ENCODE measurements around the gene DPF3.

DPF3 gene

GRCh38 chr14:72851635-72852034 lies 42.3 kb downstream of the DPF3 start:
- Mint-ChIP-seq H3K27ac (no peak overlapping the region), H3K4me1 (ENCODE audit: low read depth) (peaks cover 10% of the 10 kb centered on the region), H3K4me3 (no peak overlapping the region), H3K9me3 (no peaks in the 10 kb centered on the region), H3K27me3 (ENCODE audit: low read depth) (no peaks in the 10 kb centered on the region), H3K36me3 (ENCODE audit: low read depth) (peaks cover 4% of the 10 kb centered on the region)

DNA sequence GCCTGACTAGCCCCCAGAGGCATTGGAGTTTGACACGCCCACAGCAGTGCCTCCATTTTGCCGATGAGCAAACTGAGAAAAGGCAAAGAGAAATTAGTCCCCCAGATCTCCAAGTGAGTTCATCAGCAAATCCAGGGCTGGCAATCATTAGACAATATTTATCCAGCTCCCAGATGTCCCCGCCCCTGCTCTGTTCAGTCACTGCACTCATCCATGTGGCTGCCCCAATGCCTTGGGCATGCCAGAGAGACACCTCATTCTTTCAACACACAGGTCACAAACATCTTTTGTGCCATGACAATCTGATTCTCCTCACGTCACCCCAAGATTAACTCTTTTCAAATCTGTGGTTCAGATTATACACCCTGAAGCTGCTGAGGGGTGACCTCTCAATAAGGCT lies 43.5 kb downstream of the DPF3 start:
- no peaks in the 10 kb centered on the region for H3K9me3 Mint-ChIP-seq
- H3K27me3 Mint-ChIP-seq (ENCODE audit: low read depth), result no peaks in the 10 kb centered on the region
- no peak overlapping the region for H3K27ac Mint-ChIP-seq
- H3K4me1 Mint-ChIP-seq (ENCODE audit: low read depth), result peaks cover 3% of the 10 kb centered on the region
- H3K36me3 Mint-ChIP-seq (ENCODE audit: low read depth), result peaks cover 4% of the 10 kb centered on the region
- H3K4me3 Mint-ChIP-seq, result no peak overlapping the region

DNA sequence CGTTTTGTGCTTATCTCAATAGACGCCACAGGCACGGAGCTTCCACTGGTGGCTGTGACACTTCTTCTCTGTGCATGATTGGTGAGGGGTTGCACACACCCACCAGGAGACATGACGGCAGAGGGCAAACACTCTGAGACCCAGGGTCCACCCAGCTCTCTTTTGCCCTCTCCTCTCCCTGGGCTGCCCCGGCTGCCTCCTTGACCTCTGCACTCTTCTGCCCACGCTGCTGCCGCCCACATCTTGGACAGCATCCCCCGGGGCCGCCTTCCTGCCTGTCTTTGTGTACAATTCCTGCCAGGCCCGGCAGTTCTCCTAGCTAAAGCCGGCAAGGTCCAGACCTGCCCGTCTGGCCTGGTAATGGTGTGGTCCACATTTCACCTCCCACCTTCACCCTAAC lies 44.7 kb downstream of the DPF3 start:
- Mint-ChIP-seq H3K27ac (no peak overlapping the region), H3K9me3 (no peaks in the 10 kb centered on the region), H3K27me3 (ENCODE audit: low read depth) (no peaks in the 10 kb centered on the region), H3K4me1 (ENCODE audit: low read depth) (peaks cover 3% of the 10 kb centered on the region), H3K36me3 (ENCODE audit: low read depth) (peaks cover 4% of the 10 kb centered on the region), H3K4me3 (no peak overlapping the region)

DNA sequence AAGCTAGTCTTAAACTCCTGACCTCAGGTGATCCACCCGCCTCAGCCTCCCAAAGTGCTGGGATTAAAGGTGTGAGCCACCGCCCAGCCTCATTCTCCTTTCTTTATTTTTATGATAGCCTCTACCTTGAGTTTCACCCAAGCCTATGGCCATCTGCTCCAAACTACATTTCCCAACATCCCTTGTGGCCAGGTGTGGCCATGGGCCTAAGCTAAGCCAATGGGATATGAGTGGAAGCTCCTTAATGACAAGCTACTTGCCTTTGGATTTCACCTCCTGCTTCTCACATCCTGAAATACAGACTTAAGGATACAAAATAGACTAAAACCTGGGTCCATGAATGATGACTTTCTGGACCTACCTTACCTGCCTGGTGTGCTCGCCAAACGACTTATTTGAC lies 46.2 kb downstream of the DPF3 start:
- Mint-ChIP-seq H3K4me1 (ENCODE audit: low read depth) (peaks cover 3% of the 10 kb centered on the region), H3K27ac (no peak overlapping the region), H3K9me3 (no peaks in the 10 kb centered on the region)

DNA sequence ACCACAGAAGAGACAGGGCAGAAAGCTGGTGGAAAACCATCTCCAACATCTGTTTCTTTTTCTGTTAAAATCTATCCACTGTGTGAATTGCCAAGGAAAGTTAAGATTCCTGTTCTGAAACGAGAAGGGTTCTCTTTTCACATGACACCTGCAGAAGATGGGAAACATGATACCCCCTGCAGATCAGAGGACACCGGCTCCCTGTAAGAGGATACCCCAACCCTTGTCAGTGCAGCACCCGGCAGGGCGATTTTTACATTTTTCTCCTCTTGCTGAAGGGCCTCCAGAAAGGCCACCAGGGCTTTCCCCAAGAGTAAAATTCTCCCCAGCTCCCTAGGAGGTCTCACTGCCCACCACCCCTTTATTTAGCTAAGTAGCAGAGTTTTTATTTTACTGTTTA lies 48.2 kb downstream of the DPF3 start:
- Mint-ChIP-seq H3K4me1 (ENCODE audit: low read depth) (no peaks in the 10 kb centered on the region), H3K36me3 (ENCODE audit: low read depth) (peaks cover 3% of the 10 kb centered on the region), H3K27me3 (ENCODE audit: low read depth) (peaks cover 8% of the 10 kb centered on the region)

More for the DNA sequence above, 46.2 kb downstream of the DPF3 start:
- peaks cover 2% of the 10 kb centered on the region for H3K36me3 Mint-ChIP-seq (ENCODE audit: low read depth)
- no peak overlapping the region for H3K4me3 Mint-ChIP-seq
- no peaks in the 10 kb centered on the region for H3K27me3 Mint-ChIP-seq (ENCODE audit: low read depth)

GRCh38 chr14:72845196-72845595 lies 48.7 kb downstream of the DPF3 start:
- peaks cover 3% of the 10 kb centered on the region for H3K36me3 Mint-ChIP-seq (ENCODE audit: low read depth)
- H3K9me3 Mint-ChIP-seq, result no peaks in the 10 kb centered on the region
- no peak overlapping the region for H3K27ac Mint-ChIP-seq

More for the DNA sequence above, 48.2 kb downstream of the DPF3 start:
- Mint-ChIP-seq H3K9me3 (no peaks in the 10 kb centered on the region), H3K4me3 (no peak overlapping the region), H3K27ac (no peak overlapping the region)

DNA sequence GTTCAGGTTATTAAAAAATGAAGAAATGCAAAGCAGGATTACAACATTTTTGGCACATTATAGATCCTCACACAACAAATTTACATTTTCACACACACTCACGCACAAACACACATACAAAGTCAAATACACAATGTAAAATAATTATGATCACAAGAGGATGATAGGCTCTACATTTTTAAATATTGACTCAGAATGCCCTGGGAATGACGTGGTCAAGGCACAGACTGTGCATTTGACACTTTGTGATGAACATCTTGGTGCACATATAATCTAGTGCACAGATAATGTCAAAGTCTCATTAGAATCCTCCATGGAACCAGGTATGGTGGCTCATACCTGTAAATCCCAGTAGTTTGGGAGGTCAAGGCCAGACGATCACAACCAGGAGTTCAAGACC lies 49.4 kb downstream of the DPF3 start:
- Mint-ChIP-seq H3K9me3 (no peaks in the 10 kb centered on the region), H3K36me3 (ENCODE audit: low read depth) (peaks cover 3% of the 10 kb centered on the region), H3K4me1 (ENCODE audit: low read depth) (no peaks in the 10 kb centered on the region), H3K4me3 (no peak overlapping the region), H3K27ac (no peak overlapping the region), H3K27me3 (ENCODE audit: low read depth) (peaks cover 12% of the 10 kb centered on the region)

More at GRCh38 chr14:72845196-72845595, 48.7 kb downstream of the DPF3 start:
- no peak overlapping the region for H3K4me3 Mint-ChIP-seq
- peaks cover 12% of the 10 kb centered on the region for H3K27me3 Mint-ChIP-seq (ENCODE audit: low read depth)
- no peaks in the 10 kb centered on the region for H3K4me1 Mint-ChIP-seq (ENCODE audit: low read depth)

- Mint-ChIP-seq H3K4me1 (ENCODE audit: low read depth) (no peaks in the 10 kb centered on the region), H3K36me3 (ENCODE audit: low read depth) (peaks cover 3% of the 10 kb centered on the region), H3K27me3 (ENCODE audit: low read depth) (peaks cover 12% of the 10 kb centered on the region), H3K4me3 (no peak overlapping the region), H3K27ac (no peak overlapping the region), H3K9me3 (no peaks in the 10 kb centered on the region)
These were observed 53.9 kb downstream of the DPF3 start for GRCh38 chr14:72839753-72840607.

DNA sequence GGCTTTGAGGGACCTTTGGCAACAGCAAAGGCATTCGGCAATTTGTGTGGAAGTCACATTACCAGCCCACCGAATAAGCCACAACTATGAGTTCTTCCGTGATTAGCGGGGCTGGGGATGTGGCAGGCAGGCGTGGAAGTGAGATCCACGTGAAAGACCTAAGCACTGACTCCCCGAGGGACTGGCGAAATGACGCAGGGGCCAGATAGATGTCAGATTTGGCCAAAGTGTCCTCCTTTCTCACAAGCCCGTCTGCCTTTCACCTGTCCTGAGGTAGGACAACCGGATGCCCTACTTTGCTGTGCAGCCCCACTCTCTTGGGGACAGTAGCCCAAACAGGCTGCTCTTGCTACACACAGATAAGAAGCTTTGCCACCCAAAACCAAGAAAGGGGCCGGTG lies 54.5 kb downstream of the DPF3 start:
- Mint-ChIP-seq H3K36me3 (ENCODE audit: low read depth) (peaks cover 3% of the 10 kb centered on the region), H3K4me1 (ENCODE audit: low read depth) (no peaks in the 10 kb centered on the region), H3K4me3 (no peak overlapping the region), H3K27me3 (ENCODE audit: low read depth) (peaks cover 12% of the 10 kb centered on the region), H3K27ac (no peak overlapping the region), H3K9me3 (no peaks in the 10 kb centered on the region)

DNA sequence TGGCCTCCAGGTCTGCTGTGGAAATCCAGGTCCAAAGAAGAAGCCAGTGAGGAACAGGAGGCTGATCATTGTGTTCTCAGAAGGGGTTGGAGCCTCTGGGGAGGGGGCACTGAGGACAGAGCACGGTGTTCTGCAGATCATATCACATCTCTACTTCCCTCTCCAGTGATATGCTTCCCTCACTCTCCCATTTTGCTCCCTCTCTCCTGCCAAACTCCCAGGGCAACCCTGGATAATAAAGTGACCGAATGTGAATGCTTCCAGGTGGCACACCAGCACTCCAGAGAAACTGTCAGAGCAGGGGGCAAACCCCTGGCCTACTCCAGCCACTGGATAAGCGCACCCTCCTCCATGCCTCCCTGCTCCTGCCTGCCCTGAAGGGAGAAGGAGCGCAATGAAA lies 57.8 kb downstream of the DPF3 start:
- Mint-ChIP-seq H3K27me3 (ENCODE audit: low read depth) (peaks cover 24% of the 10 kb centered on the region), H3K9me3 (no peaks in the 10 kb centered on the region), H3K27ac (no peak overlapping the region), H3K36me3 (ENCODE audit: low read depth) (peaks cover 4% of the 10 kb centered on the region), H3K4me3 (no peak overlapping the region), H3K4me1 (ENCODE audit: low read depth) (no peaks in the 10 kb centered on the region)

- Mint-ChIP-seq H3K27ac (no peak overlapping the region), H3K9me3 (no peaks in the 10 kb centered on the region), H3K4me3 (no peak overlapping the region), H3K27me3 (ENCODE audit: low read depth) (peaks cover 34% of the 10 kb centered on the region), H3K4me1 (ENCODE audit: low read depth) (peaks cover 3% of the 10 kb centered on the region), H3K36me3 (ENCODE audit: low read depth) (peaks cover 12% of the 10 kb centered on the region)
These were observed 60.7 kb downstream of the DPF3 start for GRCh38 chr14:72833174-72833573.

- Mint-ChIP-seq H3K27me3 (ENCODE audit: low read depth) (peaks cover 34% of the 10 kb centered on the region), H3K36me3 (ENCODE audit: low read depth) (peaks cover 12% of the 10 kb centered on the region), H3K4me1 (ENCODE audit: low read depth) (peaks cover 3% of the 10 kb centered on the region), H3K27ac (no peak overlapping the region), H3K4me3 (no peak overlapping the region), H3K9me3 (no peaks in the 10 kb centered on the region)
These were observed 62.9 kb downstream of the DPF3 start for GRCh38 chr14:72830786-72831594.

DNA sequence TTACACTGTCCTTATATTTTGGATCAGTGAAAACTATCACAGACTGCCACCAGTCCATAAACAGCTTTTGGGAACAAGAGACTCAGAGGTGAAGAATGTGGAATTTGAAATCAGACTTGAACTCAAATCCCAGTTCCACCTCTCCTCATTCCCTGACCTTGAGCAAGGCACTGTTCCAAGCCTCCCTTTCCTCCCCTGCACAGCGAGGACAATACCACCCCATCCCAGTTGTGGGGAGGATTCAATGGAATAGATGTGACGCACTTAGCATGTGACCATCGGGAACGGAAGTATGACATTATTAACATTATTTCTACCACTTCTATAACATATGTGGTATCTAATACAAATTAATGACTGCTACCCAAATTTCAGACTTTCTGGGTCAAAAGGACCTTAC lies 63.5 kb downstream of the DPF3 start:
- Mint-ChIP-seq H3K27me3 (ENCODE audit: low read depth) (peaks cover 34% of the 10 kb centered on the region), H3K4me1 (ENCODE audit: low read depth) (peaks cover 3% of the 10 kb centered on the region), H3K9me3 (no peaks in the 10 kb centered on the region), H3K27ac (no peak overlapping the region), H3K4me3 (no peak overlapping the region), H3K36me3 (ENCODE audit: low read depth) (peaks cover 12% of the 10 kb centered on the region)

DNA sequence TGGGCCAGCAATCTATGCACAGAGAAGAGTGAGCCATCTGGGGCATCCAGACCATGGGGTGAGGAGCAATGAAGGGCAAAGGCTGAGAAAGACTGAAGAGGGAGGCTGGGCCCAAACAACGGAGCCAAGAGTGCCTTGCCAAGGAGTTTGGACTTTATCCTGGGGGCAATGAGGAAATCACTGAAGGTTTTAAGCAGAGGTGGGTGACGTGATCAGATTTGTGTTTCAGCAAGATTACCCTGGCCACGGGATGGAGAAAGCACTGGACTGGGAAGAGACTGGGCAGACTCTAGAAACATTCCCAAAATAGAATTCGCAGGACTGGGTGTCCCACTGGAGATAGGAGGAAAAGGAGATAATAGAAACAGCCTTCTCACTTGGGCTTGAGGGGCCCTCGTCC lies 65.3 kb downstream of the DPF3 start:
- Mint-ChIP-seq H3K27ac (no peak overlapping the region), H3K36me3 (ENCODE audit: low read depth) (peaks cover 15% of the 10 kb centered on the region), H3K4me3 (no peak overlapping the region), H3K4me1 (ENCODE audit: low read depth) (peaks cover 7% of the 10 kb centered on the region), H3K27me3 (ENCODE audit: low read depth) (peaks cover 44% of the 10 kb centered on the region), H3K9me3 (no peaks in the 10 kb centered on the region)

DNA sequence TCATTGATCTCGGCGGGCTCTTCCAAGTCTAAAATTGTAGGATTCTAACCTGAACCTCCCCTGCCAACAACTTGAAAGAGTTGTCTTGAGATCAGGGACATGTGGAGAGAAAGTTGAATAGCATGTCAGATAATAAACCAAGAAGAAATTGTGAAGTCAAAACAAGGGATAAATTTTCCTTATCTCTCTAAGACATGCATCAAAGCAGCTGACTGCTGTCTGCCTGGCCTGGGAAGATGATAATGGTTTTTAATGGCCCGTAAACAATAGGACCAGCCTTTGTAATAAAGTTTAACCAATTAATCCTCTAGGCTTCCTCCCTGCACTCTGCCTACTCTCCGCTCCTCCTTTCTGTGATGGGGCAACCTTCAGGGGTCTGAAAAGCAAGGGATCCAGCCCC lies 67.9 kb downstream of the DPF3 start:
- peaks cover 16% of the 10 kb centered on the region for H3K4me1 Mint-ChIP-seq (ENCODE audit: low read depth)
- no peak overlapping the region for H3K4me3 Mint-ChIP-seq
- no peaks in the 10 kb centered on the region for H3K9me3 Mint-ChIP-seq
- peaks cover 28% of the 10 kb centered on the region for H3K27me3 Mint-ChIP-seq (ENCODE audit: low read depth)
- peaks cover 16% of the 10 kb centered on the region for H3K36me3 Mint-ChIP-seq (ENCODE audit: low read depth)
- no peak overlapping the region for H3K27ac Mint-ChIP-seq

Measured in T-helper 1 cell treated with Interleukin-12 subunit alpha and Interleukin-12 subunit beta and Interleukin-4 antibody, amounts not matched to agents 30 μg/mL and 1 μg/mL, for 36 hours (primary cell).